GM18499 (cell line): Measurements from ENCODE around the gene GPI.
"Not testable (repeated sequence)": the region's sequence is repeated elsewhere in the genome, so short reads cannot be mapped to it uniquely, and the experiment has no call there.

Source experiments
- ATAC-seq: cut with Tn5 transposase; IDR thresholded peaks from one replicate; pipeline ENCODE4 v1.9.1; 2021; ENCODE audit warnings: moderate number of reproducible peaks; ENCODE audit not compliant: insufficient read depth, unreplicated experiment

Gene GPI

DNA sequence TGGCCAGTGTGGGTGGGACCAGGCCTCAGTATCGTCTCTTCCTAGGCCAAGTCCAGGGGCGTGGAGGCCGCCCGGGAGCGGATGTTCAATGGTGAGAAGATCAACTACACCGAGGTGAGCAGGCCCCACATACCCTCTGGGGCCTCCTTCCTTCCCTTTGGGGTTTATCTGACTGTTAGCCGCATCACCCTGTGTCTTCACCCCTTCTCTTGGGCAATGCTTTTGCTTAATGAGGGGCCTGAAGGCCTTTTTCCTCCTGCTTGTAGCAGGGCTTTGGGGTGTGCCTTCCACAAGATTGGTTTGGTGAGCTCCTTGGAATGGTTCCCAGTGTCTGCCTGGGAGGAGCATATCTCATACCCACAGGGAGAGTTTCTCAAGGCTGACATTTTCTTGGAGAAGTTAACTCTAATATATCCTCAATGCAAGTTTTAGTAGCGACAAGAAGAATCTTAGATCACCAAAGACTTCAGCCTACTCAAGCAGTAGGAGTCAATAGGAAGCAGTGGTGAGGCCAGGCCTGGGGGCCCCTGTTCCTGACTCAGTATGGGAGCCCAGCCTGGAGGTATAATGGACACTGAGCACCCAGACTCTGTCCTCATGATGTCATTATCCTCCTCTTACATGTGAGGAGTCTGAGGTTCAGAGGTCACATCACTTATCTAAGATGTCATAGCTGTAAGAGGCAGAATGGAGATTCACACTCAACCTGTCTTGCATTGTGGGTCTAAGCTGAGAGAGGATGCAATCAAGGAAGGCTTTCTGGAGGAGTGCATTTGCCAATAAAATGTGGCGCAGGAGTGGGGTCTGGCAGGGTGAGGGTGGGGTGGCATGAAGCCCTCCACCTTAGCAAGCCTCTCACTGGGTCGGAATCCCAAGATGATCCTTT is 2.0 kb downstream of the GPI start:
- ATAC-seq, result no peak

DNA sequence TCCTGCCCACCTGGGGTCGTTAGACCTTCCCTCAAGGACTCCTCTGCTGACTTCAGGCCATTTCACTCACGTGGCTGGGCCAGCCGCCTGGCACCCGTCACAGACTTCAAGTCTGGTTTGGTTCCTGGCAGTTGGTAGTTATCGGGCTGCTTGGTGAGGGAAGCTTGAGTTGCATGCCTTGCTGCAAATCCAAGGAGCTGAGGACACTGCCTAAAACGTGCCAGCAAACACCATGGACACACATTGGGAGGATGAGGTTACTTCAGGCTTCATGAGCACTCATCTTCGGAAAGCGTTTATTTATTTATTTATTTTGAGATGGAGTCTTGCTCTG is 2.6 kb downstream of the GPI start:
- ATAC-seq, result no peak

GRCh38 chr19:34368338-34368737 is 3.3 kb downstream of the GPI start:
- no peak for ATAC-seq

GRCh38 chr19:34369166-34369565 is 4.2 kb downstream of the GPI start:
- ATAC-seq, result not testable (repeated sequence)

GRCh38 chr19:34370117-34370516 is 5.1 kb downstream of the GPI start:
- ATAC-seq, result no peak

DNA sequence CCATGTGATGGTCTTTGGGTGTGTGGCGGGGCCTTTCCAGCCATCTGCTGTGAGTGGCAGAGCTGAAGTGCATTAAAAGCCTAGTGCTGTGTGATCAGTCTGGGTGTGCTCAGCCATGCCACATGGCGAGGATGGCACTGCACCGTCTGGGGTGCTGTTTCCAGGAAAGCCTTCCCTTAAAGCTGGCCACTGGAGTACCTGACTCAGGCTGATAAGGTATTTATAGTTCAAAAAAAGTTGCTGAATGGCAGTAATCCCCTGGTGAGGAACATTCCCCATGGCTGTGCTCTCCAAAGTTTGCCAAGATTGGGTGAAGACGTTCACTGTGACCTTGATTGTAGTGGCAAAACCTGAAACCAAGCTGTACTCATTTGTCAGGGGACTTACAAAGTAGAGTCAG is 6.0 kb downstream of the GPI start:
- ATAC-seq, result no peak

- no peak for ATAC-seq
These were observed 8.7 kb downstream of the GPI start for GRCh38 chr19:34373601-34374288.

GRCh38 chr19:34375598-34375997 is 10.6 kb downstream of the GPI start:
- no peak for ATAC-seq

GRCh38 chr19:34380639-34381241 is 15.7 kb downstream of the GPI start:
- ATAC-seq, result no peak

- ATAC-seq, result no peak
These were observed 16.6 kb downstream of the GPI start for GRCh38 chr19:34381399-34382251.

DNA sequence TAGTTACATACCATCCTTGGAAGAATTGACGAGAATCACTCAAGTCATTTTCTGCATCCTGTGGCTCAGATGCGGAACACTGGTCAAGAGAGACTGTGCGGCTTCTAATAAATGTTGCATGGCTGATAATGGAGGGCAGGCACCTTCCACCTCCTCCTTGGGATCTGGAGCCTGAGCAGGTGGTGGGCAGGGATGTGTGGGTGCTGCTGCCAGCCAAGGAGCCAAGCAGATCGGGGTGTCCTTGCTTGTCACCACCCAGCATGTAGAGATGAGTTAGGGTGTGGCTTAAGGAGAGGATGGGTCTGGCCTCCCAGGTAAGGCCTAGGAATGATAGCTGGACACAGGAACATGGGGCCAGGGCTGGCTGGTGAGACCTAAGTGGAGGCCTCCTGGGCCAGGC is 17.5 kb downstream of the GPI start:
- ATAC-seq, result no peak

DNA sequence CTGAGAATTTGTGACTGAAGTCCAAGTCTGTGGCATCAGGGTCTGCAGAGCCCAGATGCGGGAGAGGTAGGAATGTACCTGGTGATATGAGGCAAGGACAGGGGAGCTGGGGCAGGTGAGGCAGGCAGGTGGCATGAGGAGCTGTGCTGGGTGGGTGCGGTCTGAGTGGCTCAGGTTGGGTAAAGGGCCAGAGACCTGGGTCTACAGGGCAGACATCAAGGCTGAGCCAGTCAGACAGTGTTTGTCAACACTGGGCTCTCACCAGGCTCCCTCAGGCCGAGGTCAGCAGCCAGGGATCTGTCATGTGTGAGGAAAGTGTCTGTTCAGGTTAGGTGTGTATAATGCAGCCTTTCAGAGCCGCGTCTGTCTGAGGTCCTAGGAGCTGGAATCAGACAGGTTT is 18.6 kb downstream of the GPI start:
- no peak for ATAC-seq

- no peak for ATAC-seq
These were observed 21.8 kb downstream of the GPI start for GRCh38 chr19:34386645-34387445.

- ATAC-seq, result no peak
These were observed 22.4 kb downstream of the GPI start for GRCh38 chr19:34387446-34387810.

DNA sequence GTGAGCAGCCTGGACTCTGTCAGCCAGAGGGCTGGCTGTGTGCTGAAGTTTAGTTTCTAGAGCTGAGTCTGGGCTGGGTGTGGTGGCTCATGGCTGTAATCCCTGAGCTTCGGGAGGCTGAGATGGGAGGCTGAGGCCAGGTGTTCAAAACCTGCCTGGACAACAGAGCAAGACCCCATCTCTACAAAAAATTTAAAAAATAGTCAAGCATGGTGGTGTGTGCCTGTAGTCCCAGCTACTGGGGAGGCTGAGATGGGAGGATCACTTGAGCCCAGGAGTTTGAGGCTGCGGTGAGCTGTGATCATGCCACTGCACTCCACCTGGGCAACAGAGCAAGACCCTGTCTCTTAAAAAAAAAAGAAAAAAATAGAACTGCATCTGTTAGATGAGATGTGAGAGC is 23.7 kb downstream of the GPI start:
- ATAC-seq, result not testable (repeated sequence)

GRCh38 chr19:34391813-34392212 is 26.8 kb downstream of the GPI start:
- ATAC-seq, result no peak

- no peak for ATAC-seq
These were observed 28.0 kb downstream of the GPI start for GRCh38 chr19:34393031-34393430.

GRCh38 chr19:34393629-34394028 is 28.6 kb downstream of the GPI start:
- no peak for ATAC-seq

GRCh38 chr19:34397853-34398252 is 32.9 kb downstream of the GPI start:
- ATAC-seq, result no peak

GRCh38 chr19:34399886-34400285 is 34.9 kb downstream of the GPI start:
- no peak for ATAC-seq
